K562 (cell line): Measurements from ENCODE around the gene KCNC4.

Experiments
- MBD2 ChIP-seq: sonication (generic); IDR thresholded peaks from 2 replicates; pipeline ENCODE4 v1.6.1; 2016; ENCODE audit warnings: low read depth, borderline replicate concordance
- MED1 ChIP-seq: sonication (generic); formaldehyde crosslinking; IDR thresholded peaks from 2 replicates; pipeline ENCODE4 v1.8.1; 2023; ENCODE audit warnings: missing genetic modification reagents, borderline replicate concordance
- NR1H2 ChIP-seq: sonication (generic); formaldehyde crosslinking; IDR thresholded peaks from 2 replicates; pipeline ENCODE4 v1.4.0; 2020; ENCODE audit warnings: mild to moderate bottlenecking, missing genetic modification reagents
- SFPQ ChIP-seq: fragments of 200-400 bp; formaldehyde crosslinking; IDR thresholded peaks from 2 replicates; pipeline ENCODE4 v1.6.1; 2017; ENCODE audit warnings: mild to moderate bottlenecking, low read depth, low read length, moderate library complexity
- ZFX ChIP-seq: sonication (generic); formaldehyde crosslinking; IDR thresholded peaks from 2 replicates; pipeline ENCODE4 v1.8.0; 2022; ENCODE audit warnings: mild to moderate bottlenecking, missing genetic modification reagents, moderate library complexity
- ZNF12 ChIP-seq: sonication (generic); formaldehyde crosslinking; IDR thresholded peaks from 2 replicates; pipeline ENCODE4 v1.4.0; 2020; ENCODE audit warnings: mild to moderate bottlenecking, missing genetic modification reagents

GRCh38 chr1:110245876-110246620 lies 35.9 kb downstream of the KCNC4 start:
- TF ChIP-seq ZFX (CRISPR knock-in tag) = no peak
- no peak for TF ChIP-seq ZNF12 (CRISPR knock-in tag)
- TF ChIP-seq SFPQ = no peak
- no peak for TF ChIP-seq MBD2
- no peak for TF ChIP-seq MED1 (CRISPR knock-in tag)
- TF ChIP-seq NR1H2 = no peak
